IPS DF 4.7 (cell line): ENCODE results near the gene USP6NL.
"Not testable (repeated sequence)": the region's sequence is repeated elsewhere in the genome, so short reads cannot be mapped to it uniquely, and the experiment has no call there.

Experiments used
- DNase-seq: peaks from one replicate; pipeline ENCODE4 v3.0.0-alpha.2; 2013; ENCODE audit warnings: low spot score; ENCODE audit errors: extremely low read depth

USP6NL gene

GRCh38 chr10:11611248-11612020 is at the start of gene USP6NL:
USP6NL (minus strand) TSS chr10:11611650; CDS start chr10:11597634, 14,016 bp downstream.
- DNase-seq, result no peak

- DNase-seq, result no peak
Observed at GRCh38 chr10:11658801-11659368, 47.4 kb upstream of the USP6NL start.

- DNase-seq, result no peak
Observed at GRCh38 chr10:11655836-11656235, 44.4 kb upstream of the USP6NL start.

GRCh38 chr10:11654659-11655058 is 43.2 kb upstream of the USP6NL start:
- no peak for DNase-seq

GRCh38 chr10:11653758-11654471 is 42.5 kb upstream of the USP6NL start:
- no peak for DNase-seq

GRCh38 chr10:11647676-11648075 is 36.2 kb upstream of the USP6NL start:
- no peak for DNase-seq

- no peak for DNase-seq
Observed at GRCh38 chr10:11646450-11646849, 35.0 kb upstream of the USP6NL start.

- no peak for DNase-seq
Observed at GRCh38 chr10:11643039-11643438, 31.6 kb upstream of the USP6NL start.

- no peak for DNase-seq
Observed at GRCh38 chr10:11642566-11642965, 31.1 kb upstream of the USP6NL start.

- DNase-seq, result no peak
Observed at GRCh38 chr10:11639849-11640764, 28.7 kb upstream of the USP6NL start.

- DNase-seq, result no peak
Observed at GRCh38 chr10:11639362-11639761, 27.9 kb upstream of the USP6NL start.

GRCh38 chr10:11638055-11638698 is 26.7 kb upstream of the USP6NL start:
- DNase-seq, result no peak

GRCh38 chr10:11636697-11637303 is 25.4 kb upstream of the USP6NL start:
- DNase-seq, result no peak

- DNase-seq, result no peak
Observed at GRCh38 chr10:11631890-11632587, 20.6 kb upstream of the USP6NL start.

GRCh38 chr10:11631291-11631690 is 19.8 kb upstream of the USP6NL start:
- no peak for DNase-seq

- DNase-seq, result no peak
Observed at GRCh38 chr10:11629731-11630130, 18.3 kb upstream of the USP6NL start.

GRCh38 chr10:11627941-11628340 is 16.5 kb upstream of the USP6NL start:
- DNase-seq, result not testable (repeated sequence)

- no peak for DNase-seq
Observed at GRCh38 chr10:11626071-11626470, 14.6 kb upstream of the USP6NL start.

GRCh38 chr10:11625019-11625735 is 13.7 kb upstream of the USP6NL start:
- DNase-seq, result no peak
